WTC11 (cell line): ENCODE data around the gene G6PC3. TPM values are rescaled to one million over a fixed set of nuclear protein-coding genes. Genes with fewer than 3 reads are reported as not detected.

Experiments
- ATAC-seq: fragments of 200-7000 bp; cut with Tn5 transposase; 2 replicates; pipeline ENCODE4 v1.10.0; 2021; ENCODE audit warnings: mild to moderate bottlenecking, moderate library complexity
- CTCF ChIA-PET: fragments of 300-600 bp; sonication (Branson Sonifier 250); formaldehyde crosslinking; loops from one replicate; lab custom pipeline; 2021; ENCODE audit warnings: antibody characterized with exemption; lab: Charles Lee
- POLR2A ChIA-PET: fragments of 350-600 bp; sonication (Branson Sonifier 250); formaldehyde crosslinking; loops from one replicate; lab custom pipeline; 2021; ENCODE audit warnings: antibody characterized with exemption; lab: Charles Lee
- DNase-seq: peaks from one replicate; pipeline ENCODE4 v3.0.0; 2021; ENCODE audit warnings: low spot score
- H3K27ac Mint-ChIP-seq: 2 replicates; pipeline ENCODE4 v1.8.0; 2021; ENCODE audit warnings: mixed read lengths
- H3K27me3 Mint-ChIP-seq: 2 replicates; pipeline ENCODE4 v1.8.0; 2021; ENCODE audit warnings: low read depth, mild to moderate bottlenecking, moderate library complexity, mixed read lengths
- H3K36me3 Mint-ChIP-seq: 2 replicates; pipeline ENCODE4 v1.8.0; 2021; ENCODE audit warnings: mixed read lengths
- H3K4me1 Mint-ChIP-seq: 2 replicates; pipeline ENCODE4 v1.8.0; 2022; ENCODE audit warnings: mixed read lengths
- H3K4me3 Mint-ChIP-seq: 2 replicates; pipeline ENCODE4 v1.8.0; 2021; ENCODE audit warnings: mild to moderate bottlenecking, moderate library complexity, mixed read lengths
- H3K9me3 Mint-ChIP-seq: 2 replicates; pipeline ENCODE4 v1.8.0; 2021; ENCODE audit warnings: mixed read lengths
- CDX4 ChIP-seq: fragments of 250-450 bp; sonication (Bioruptor Pico); IDR thresholded peaks from 2 replicates; pipeline ENCODE4 v1.9.0; 2021; ENCODE audit warnings: moderate library complexity, mild to moderate bottlenecking, inconsistent platforms, borderline replicate concordance
- E2F4 ChIP-seq: sonication (generic); formaldehyde crosslinking; IDR thresholded peaks from 2 replicates; pipeline ENCODE4 v1.8.1; 2022; ENCODE audit warnings: low read depth, mild to moderate bottlenecking, moderate library complexity, missing genetic modification reagents, borderline replicate concordance
- HMGXB4 ChIP-seq: sonication (generic); formaldehyde crosslinking; IDR thresholded peaks from 2 replicates; pipeline ENCODE4 v1.8.1; 2023; ENCODE audit warnings: mild to moderate bottlenecking, moderate library complexity, missing genetic modification reagents
- OVOL2 ChIP-seq: fragments of 250-450 bp; sonication (Bioruptor Pico); IDR thresholded peaks from 2 replicates; pipeline ENCODE4 v1.9.0; 2021; ENCODE audit warnings: mild to moderate bottlenecking, borderline replicate concordance
- PRRX2 ChIP-seq: fragments of 250-450 bp; sonication (Bioruptor Pico); IDR thresholded peaks from 2 replicates; pipeline ENCODE4 v1.8.0; 2021; ENCODE audit warnings: mild to moderate bottlenecking
- ZNF416 ChIP-seq: fragments of 250-450 bp; sonication (Bioruptor Pico); IDR thresholded peaks from 2 replicates; pipeline ENCODE4 v1.9.0; 2021; ENCODE audit warnings: mild to moderate bottlenecking, inconsistent platforms
- total RNA-seq: library from RNA; stranded (reverse); gene quantifications from 3 replicates; pipeline ENCODE4 v1.2.3, GENCODE V29; 2021
- TF ChIP-seq, protein P1 (sequence below): fragments of 250-450 bp; sonication (Bioruptor Pico); conservative IDR thresholded peaks from 2 replicates; pipeline ENCODE4 v1.9.0; 2021; ENCODE audit warnings: mild to moderate bottlenecking
- TF ChIP-seq, protein P2 (sequence below): sonication (generic); formaldehyde crosslinking; IDR thresholded peaks from 2 replicates; pipeline ENCODE4 v1.8.0; 2022; ENCODE audit warnings: missing genetic modification reagents

G6PC3 gene
- total RNA-seq, 1 experiment from 2014 or later = 121 TPM

GRCh38 chr17:44085908-44086307 is 15.4 kb downstream of the G6PC3 start:
- Mint-ChIP-seq H3K36me3 (peaks cover 29% of the 10 kb centered on the region), H3K4me3 (no peak overlapping the region), H3K4me1 (peaks cover 27% of the 10 kb centered on the region), H3K9me3 (no peaks in the 10 kb centered on the region), H3K27ac (peak overlapping the region; percentile 84), H3K27me3 (no peaks in the 10 kb centered on the region)
- no peak for TF ChIP-seq PRRX2 (CRISPR knock-in tag)
- TF ChIP-seq, protein P1, sequence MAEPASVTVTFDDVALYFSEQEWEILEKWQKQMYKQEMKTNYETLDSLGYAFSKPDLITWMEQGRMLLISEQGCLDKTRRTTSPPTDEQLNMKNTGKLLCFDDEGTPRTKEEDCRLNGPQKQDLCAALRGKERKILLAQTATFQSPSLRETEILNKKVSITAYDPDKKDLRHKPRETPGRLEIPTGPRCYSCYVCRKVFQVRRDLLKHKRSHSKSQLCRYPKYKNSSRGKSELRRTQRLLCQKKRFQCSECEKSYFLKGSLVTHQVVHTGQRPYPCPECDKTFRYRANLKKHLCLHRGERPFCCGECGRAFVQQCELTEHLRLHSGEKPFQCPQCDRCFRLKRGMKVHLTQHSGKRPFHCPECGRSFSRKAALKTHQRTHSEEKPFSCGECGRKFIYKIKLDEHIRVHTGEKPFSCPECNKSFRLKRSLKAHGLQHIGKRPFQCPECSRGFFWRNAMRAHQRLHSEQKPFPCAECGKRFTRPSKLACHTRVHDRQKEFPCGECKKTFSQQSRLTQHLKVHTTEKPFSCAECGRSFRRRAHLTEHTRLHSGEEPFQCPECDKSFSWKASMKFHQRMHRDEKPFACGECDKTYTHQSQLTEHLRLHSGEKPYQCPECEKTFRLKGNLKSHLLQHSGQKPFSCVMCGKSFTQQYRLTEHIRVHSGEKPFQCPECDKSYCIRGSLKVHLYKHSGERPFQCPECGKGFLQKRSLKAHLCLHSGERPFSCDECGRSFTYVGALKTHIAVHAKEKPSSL (CRISPR knock-in tag) = no peak
- TF ChIP-seq E2F4 (CRISPR knock-in tag) = no peak
- no peak for TF ChIP-seq HMGXB4 (CRISPR knock-in tag)
- ATAC-seq (no peak), DNase-seq (no peak)
- CTCF ChIA-PET = interaction anchor here (0.5 to 4.5 kb wide), 4 partner anchors 12 to 42 kb away, joined by 3 to 41 read pairs (median 8); no protein-coding TSS in a partner anchor
- POLR2A ChIA-PET = interaction anchor here (2.4 kb wide), 1 partner anchor 10 kb away, joined by 13 read pairs; no protein-coding TSS in a partner anchor

- Mint-ChIP-seq H3K4me1 (peaks cover 27% of the 10 kb centered on the region), H3K4me3 (peak overlapping the region; percentile 55), H3K9me3 (no peaks in the 10 kb centered on the region), H3K36me3 (peaks cover 35% of the 10 kb centered on the region), H3K27ac (peak overlapping the region; percentile 97), H3K27me3 (no peaks in the 10 kb centered on the region)
- ChIA-PET POLR2A (interaction anchor here (0.7 to 2.4 kb wide), 5 partner anchors 8 to 82 kb away, joined by 3 to 13 read pairs (median 5); partner anchors contain the start of gene G6PC3), CTCF (interaction anchor here (0.5 to 4.5 kb wide), 17 partner anchors 8 to 259 kb away, joined by 3 to 41 read pairs (median 4); partner anchors contain the start of genes G6PC3, GRN, HDAC5 and HROB)
- ATAC-seq = peak; percentile 35
- TF ChIP-seq OVOL2 (CRISPR knock-in tag) (no peak), ZNF416 (CRISPR knock-in tag) (no peak), CDX4 (CRISPR knock-in tag) (no peak)
- TF ChIP-seq, protein P2, sequence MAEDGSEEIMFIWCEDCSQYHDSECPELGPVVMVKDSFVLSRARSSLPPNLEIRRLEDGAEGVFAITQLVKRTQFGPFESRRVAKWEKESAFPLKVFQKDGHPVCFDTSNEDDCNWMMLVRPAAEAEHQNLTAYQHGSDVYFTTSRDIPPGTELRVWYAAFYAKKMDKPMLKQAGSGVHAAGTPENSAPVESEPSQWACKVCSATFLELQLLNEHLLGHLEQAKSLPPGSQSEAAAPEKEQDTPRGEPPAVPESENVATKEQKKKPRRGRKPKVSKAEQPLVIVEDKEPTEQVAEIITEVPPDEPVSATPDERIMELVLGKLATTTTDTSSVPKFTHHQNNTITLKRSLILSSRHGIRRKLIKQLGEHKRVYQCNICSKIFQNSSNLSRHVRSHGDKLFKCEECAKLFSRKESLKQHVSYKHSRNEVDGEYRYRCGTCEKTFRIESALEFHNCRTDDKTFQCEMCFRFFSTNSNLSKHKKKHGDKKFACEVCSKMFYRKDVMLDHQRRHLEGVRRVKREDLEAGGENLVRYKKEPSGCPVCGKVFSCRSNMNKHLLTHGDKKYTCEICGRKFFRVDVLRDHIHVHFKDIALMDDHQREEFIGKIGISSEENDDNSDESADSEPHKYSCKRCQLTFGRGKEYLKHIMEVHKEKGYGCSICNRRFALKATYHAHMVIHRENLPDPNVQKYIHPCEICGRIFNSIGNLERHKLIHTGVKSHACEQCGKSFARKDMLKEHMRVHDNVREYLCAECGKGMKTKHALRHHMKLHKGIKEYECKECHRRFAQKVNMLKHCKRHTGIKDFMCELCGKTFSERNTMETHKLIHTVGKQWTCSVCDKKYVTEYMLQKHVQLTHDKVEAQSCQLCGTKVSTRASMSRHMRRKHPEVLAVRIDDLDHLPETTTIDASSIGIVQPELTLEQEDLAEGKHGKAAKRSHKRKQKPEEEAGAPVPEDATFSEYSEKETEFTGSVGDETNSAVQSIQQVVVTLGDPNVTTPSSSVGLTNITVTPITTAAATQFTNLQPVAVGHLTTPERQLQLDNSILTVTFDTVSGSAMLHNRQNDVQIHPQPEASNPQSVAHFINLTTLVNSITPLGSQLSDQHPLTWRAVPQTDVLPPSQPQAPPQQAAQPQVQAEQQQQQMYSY = peak; percentile 78
- DNase-seq = no peak
Observed at GRCh38 chr17:44086364-44087311, 16.1 kb downstream of the G6PC3 start.
